GM12878 (cell line): Measurements from ENCODE around the gene LRRC14B. TPM values are rescaled to one million over a fixed set of nuclear protein-coding genes. Genes with fewer than 3 reads are reported as not detected.

Source experiments
- ATAC-seq: fragments of 200-7000 bp; cut with Tn5 transposase; 3 replicates; pipeline ENCODE4 v1.9.1; 2020; ENCODE audit warnings: mild to moderate bottlenecking, moderate library complexity
- BruUV-seq: library from RNA; stranded (reverse); fragments of 400-500 nt; replicated peaks from 2 replicates; lab custom pipeline; 2021; lab: Mats Ljungman, UMichigan
- CTCF ChIA-PET: fragments of 300-600 bp; sonication (Branson Sonifier 250); formaldehyde crosslinking; extraction: SDS; loops from one replicate; lab custom pipeline; 2021; ENCODE audit warnings: inconsistent platforms; lab: Yijun Ruan, JAX
- POLR2A ChIA-PET: fragments of 350-600 bp; formaldehyde crosslinking; extraction: SDS; loops from one replicate; lab custom pipeline; 2021; ENCODE audit warnings: inconsistent platforms; lab: Charles Lee
- RAD21 ChIA-PET: fragments of 300-600 bp; sonication (Branson Sonifier 250); formaldehyde crosslinking; loops from one replicate; lab custom pipeline; 2023; ENCODE audit warnings: antibody characterized with exemption; ENCODE audit not compliant: unreplicated experiment; lab: Charles Lee
- SMC1A ChIA-PET: fragments of 300-600 bp; sonication (Branson Sonifier 250); formaldehyde crosslinking; loops from one replicate; lab custom pipeline; 2023; ENCODE audit not compliant: unreplicated experiment, uncharacterized antibody; lab: Charles Lee
- DNase-seq: peaks from one replicate; pipeline ENCODE4 v3.0.0-alpha.2; 2011; ENCODE audit warnings: low read depth, low spot score
- FAIRE-seq: peaks from 3 replicates; lab custom pipeline; 2011; peaks lifted over from hg19 to GRCh38; lab: Jason Lieb, UNC
- H2AFZ ChIP-seq: 2 replicates; pipeline ENCODE4 v1.6.0; 2011; ENCODE audit warnings: low read depth, low read length, control low read depth; ENCODE audit not compliant: control insufficient read depth
- H3K27ac ChIP-seq: 2 replicates; pipeline ENCODE4 v1.5.1; 2011; ENCODE audit warnings: control low read depth; ENCODE audit not compliant: control insufficient read depth, insufficient read depth
- H3K27me3 ChIP-seq, 2 experiments: replicated peaks in 1 of 2; 2 replicates each; pipeline versions ENCODE4 v1.6.0 to v1.6.1; 2011; ENCODE audit warnings: low read length in 1 of 2; ENCODE audit not compliant: control insufficient read depth in 2 of 2, insufficient read depth in 2 of 2
- H3K36me3 ChIP-seq, 2 experiments: 2 replicates each; pipeline ENCODE4 v1.5.1; 2011; ENCODE audit warnings: low read length in 1 of 2; ENCODE audit not compliant: control insufficient read depth in 2 of 2, insufficient read depth in 2 of 2
- H3K4me1 ChIP-seq: 2 replicates; pipeline ENCODE4 v1.6.1; 2011; ENCODE audit warnings: mild to moderate bottlenecking, low read length, moderate library complexity, mixed read lengths; ENCODE audit not compliant: control insufficient read depth, insufficient read depth
- H3K4me2 ChIP-seq: 2 replicates; pipeline ENCODE4 v1.6.0; 2011; ENCODE audit warnings: control low read depth; ENCODE audit not compliant: control insufficient read depth, insufficient read depth
- H3K4me3 ChIP-seq: fragments of 200-600 bp; sonication (generic); 2 replicates; pipeline ENCODE4 v1.5.1; 2016
- H3K79me2 ChIP-seq: 2 replicates; pipeline ENCODE4 v1.6.0; 2011; ENCODE audit warnings: low read length; ENCODE audit not compliant: control insufficient read depth, insufficient read depth
- H3K9ac ChIP-seq: 2 replicates; pipeline ENCODE4 v1.8.0; 2011; ENCODE audit warnings: low read length, control low read depth, mixed read lengths; ENCODE audit not compliant: control insufficient read depth, insufficient read depth
- H3K9me3 ChIP-seq: replicated peaks from 3 replicates; pipeline ENCODE4 v1.5.1; 2011; ENCODE audit warnings: mild to moderate bottlenecking, low read length; ENCODE audit not compliant: control insufficient read depth, insufficient read depth
- H4K20me1 ChIP-seq: 2 replicates; pipeline ENCODE4 v1.6.0; 2011; ENCODE audit not compliant: control insufficient read depth, insufficient read depth
- BMI1 ChIP-seq: fragments of 450-650 bp; IDR thresholded peaks from 2 replicates; pipeline ENCODE4 v1.6.1; 2016; ENCODE audit warnings: mild to moderate bottlenecking, moderate library complexity, borderline replicate concordance
- BRCA1 ChIP-seq: IDR thresholded peaks from 2 replicates; pipeline ENCODE4 v1.6.1; 2011; ENCODE audit warnings: low read depth, low read length, improper control_type of control experiment
- CBX5 ChIP-seq: sonication (generic); IDR thresholded peaks from 2 replicates; pipeline ENCODE4 v1.6.1; 2016; ENCODE audit warnings: low read depth, moderate library complexity, mild to moderate bottlenecking, inconsistent platforms
- EGR1 ChIP-seq, 2 experiments: IDR thresholded peaks; 1 replicate in 1 of 2; 2 replicates in 1 of 2; pipeline ENCODE4 v1.6.1; 2011 to 2012; ENCODE audit warnings: low read depth in 2 of 2, low read length in 2 of 2, borderline replicate concordance in 1 of 2, mild to moderate bottlenecking in 1 of 2, moderate library complexity in 1 of 2
- HDGF ChIP-seq: fragments of 450-650 bp; IDR thresholded peaks from 2 replicates; pipeline ENCODE4 v1.6.1; 2016; ENCODE audit warnings: antibody characterized with exemption
- MTA2 ChIP-seq: fragments of 450-650 bp; IDR thresholded peaks from 2 replicates; pipeline ENCODE4 v1.6.1; 2016; ENCODE audit warnings: low read depth, mild to moderate bottlenecking, moderate library complexity
- REST ChIP-seq: IDR thresholded peaks from 2 replicates; pipeline ENCODE4 v1.6.1; 2012; ENCODE audit warnings: mild to moderate bottlenecking, low read depth, low read length
- STAT1 ChIP-seq: fragments of 450-650 bp; conservative IDR thresholded peaks from 2 replicates; pipeline ENCODE4 v1.6.1; 2014; ENCODE audit warnings: antibody characterized with exemption, mild to moderate bottlenecking
- SUPT20H ChIP-seq: IDR thresholded peaks from 2 replicates; pipeline ENCODE4 v1.6.1; 2011; ENCODE audit warnings: low read depth, mild to moderate bottlenecking, low read length, moderate library complexity, borderline replicate concordance; ENCODE audit not compliant: control insufficient read depth
- WGBS: methylation state at CpG from one replicate; pipeline ENCODE4 v1.1.6; 2016; ENCODE audit warnings: low lambda C conversion rate; ENCODE audit not compliant: insufficient replicate concordance, insufficient coverage; ENCODE audit errors: missing lambda C conversion rate; 5-methylcytosine and 5-hydroxymethylcytosine counted together
- in situ Hi-C: fragments of 300-500 bp; cut with MboI; formaldehyde crosslinking; loops from 9 replicates; pipeline ENCODE4 v1.14.3; 2018; ENCODE audit warnings: mixed read lengths
- intact Hi-C: fragments of 100-400 bp; cut with micrococcal nuclease; formaldehyde crosslinking; loops from one replicate; pipeline ENCODE4 v1.14.2; 2022; ENCODE audit not compliant: unreplicated experiment
- polyA plus RNA-seq, 11 experiments: library from polyadenylated mRNA; depleted of rRNA in 4 of 11; unstranded in 6 of 11; stranded (reverse) in 5 of 11; fragments of >200 nt; fragmentation: Nextera tagmentation in 4 of 11; fragmentation: Illumina TruSeq in 1 of 11; extraction: Ambion mirVana in 4 of 11; extraction: Trizol in 1 of 11; gene quantifications; 1 replicate in 1 of 11; 2 replicates in 10 of 11; pipeline versions ENCODE4 v1.2.1 to v1.2.3, GENCODE V29; 2011 to 2016; ENCODE audit warnings: inconsistent platforms in 2 of 11, missing spikeins in 2 of 11, low read depth in 1 of 11
- total RNA-seq, 4 experiments: library from RNA; depleted of rRNA in 3 of 4; stranded (reverse); fragments of >200 nt in 3 of 4; fragmentation: Illumina TruSeq in 1 of 4; extraction: Trizol in 1 of 4; gene quantifications; 2 replicates each; pipeline versions ENCODE4 v1.2.1 to v1.2.3, GENCODE V29; 2013 to 2021

LRRC14B gene
- total and polyA plus RNA-seq, 10 of the 15 experiments (the other 5 are each of a cell fraction or from before 2014, with no cell fraction given): 0.06 to 0.31 (median 0.13) TPM; not detected in 5

- no peak for TF ChIP-seq REST
- no peak for TF ChIP-seq EGR1 (IDR thresholded peaks at IDR 0.05; ENCODE audit: borderline replicate concordance in 1 of 2, low read depth in 2 of 2, low read length in 2 of 2)
- TF ChIP-seq BRCA1: no peak
Measured at GRCh38 chr5:192970-193831, 1.9 kb downstream of the LRRC14B start (continued).

DNA sequence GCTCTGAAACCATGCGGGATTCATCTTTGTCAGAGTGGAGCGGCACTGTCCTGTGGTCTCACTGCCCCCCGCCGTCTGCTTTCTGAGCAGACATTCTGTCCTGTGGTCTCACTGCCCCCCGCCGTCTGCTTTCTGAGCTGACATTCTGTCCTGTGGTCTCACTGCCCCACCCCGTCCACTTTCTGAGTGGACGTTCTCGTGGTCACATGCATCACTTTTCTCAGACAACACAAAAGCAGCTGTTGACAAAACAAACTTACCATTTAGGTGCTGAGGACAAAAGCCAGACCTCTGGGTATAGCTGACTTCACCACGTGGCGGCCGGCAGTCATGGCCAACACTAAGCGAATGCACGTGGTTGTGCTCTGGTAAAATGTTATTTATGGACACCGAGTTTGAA, 2.8 kb downstream of the LRRC14B start:
- ChIA-PET RAD21 (no interaction called here), SMC1A (no interaction called here), POLR2A (no interaction called here), CTCF (no interaction called here)
- no peaks in the 10 kb centered on the region for H4K20me1 ChIP-seq
- H3K4me3 ChIP-seq: no peak overlapping the region
- WGBS: 46% methylated on average over 15 of the region's 15 CpGs
- H3K79me2 ChIP-seq: no peaks in the 10 kb centered on the region
- no peak for FAIRE-seq
- no peak overlapping the region for H3K9ac ChIP-seq
- H3K27ac ChIP-seq: no peak overlapping the region
- TF ChIP-seq HDGF (no peak), BMI1 (no peak), STAT1 (no peak), MTA2 (no peak), SUPT20H (no peak), CBX5 (no peak)
- in situ Hi-C loops: no loop called here
- no peak overlapping the region for H2AFZ ChIP-seq
- no TSS peak for BruUV-seq
- H3K4me2 ChIP-seq: no peak overlapping the region
- no peak for DNase-seq
- no peaks in the 10 kb centered on the region for H3K27me3 ChIP-seq
- H3K36me3 ChIP-seq: no peaks in the 10 kb centered on the region
- no peaks in the 10 kb centered on the region for H3K9me3 ChIP-seq
- no peak for ATAC-seq
- peaks cover 25% of the 10 kb centered on the region for H3K4me1 ChIP-seq
- intact Hi-C loops: no loop called here
